Nucleus accumbens (tissue), 56 donors: ENCODE data around the gene GRIFIN.
"Not testable (repeated sequence)": the region's sequence is repeated elsewhere in the genome, so short reads cannot be mapped to it uniquely, and the experiment has no call there.

ENCODE experiments used
- DNase-seq, 56 donors: peaks; one replicate each; lab custom pipeline; 2025; lab: John Stamatoyannopoulos, UW

The GRIFIN gene

DNA sequence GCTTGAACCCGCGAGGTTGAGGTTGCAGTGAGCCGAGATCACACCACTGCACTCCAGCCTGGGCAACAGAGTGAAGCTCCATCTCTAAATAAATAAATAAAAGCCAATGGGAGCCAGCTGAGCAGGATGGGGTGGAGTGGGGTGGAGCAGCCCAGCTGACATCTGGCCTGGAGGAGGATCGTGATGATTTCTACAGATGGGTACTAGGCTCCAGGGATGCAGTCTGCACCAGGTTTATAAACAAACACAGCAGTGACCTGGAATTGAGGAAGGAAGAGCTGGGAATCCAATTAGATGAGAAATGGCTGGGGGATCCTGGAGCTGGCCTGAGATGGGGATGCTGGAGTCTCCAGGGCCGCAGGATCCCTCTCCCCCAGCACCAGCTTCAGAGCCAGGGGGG, 7.3 kb upstream of the GRIFIN start:
- no peak for DNase-seq

- no peak for DNase-seq
These were observed 6.7 kb upstream of the GRIFIN start for GRCh38 chr7:2482725-2483451.

- DNase-seq, result no peak
These were observed 5.0 kb upstream of the GRIFIN start for GRCh38 chr7:2481195-2481594.

DNA sequence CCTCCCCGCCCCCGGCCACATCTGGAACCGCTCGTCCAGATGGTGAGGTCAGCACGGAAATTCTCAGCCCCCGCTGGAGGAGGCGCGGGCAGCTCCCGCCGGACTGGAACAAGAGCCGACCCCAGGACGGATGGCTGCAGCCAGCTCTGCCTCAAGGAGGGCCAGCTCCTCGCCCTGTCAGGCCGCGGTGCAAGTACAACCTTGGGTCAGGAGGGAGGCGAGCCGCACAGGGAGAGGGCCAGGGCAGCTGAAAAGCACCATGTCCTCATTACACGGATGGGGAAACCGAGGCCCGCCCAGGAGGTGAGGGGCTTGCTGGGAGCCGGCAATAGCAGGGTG, 3.8 kb upstream of the GRIFIN start:
- DNase-seq, result no peak

DNA sequence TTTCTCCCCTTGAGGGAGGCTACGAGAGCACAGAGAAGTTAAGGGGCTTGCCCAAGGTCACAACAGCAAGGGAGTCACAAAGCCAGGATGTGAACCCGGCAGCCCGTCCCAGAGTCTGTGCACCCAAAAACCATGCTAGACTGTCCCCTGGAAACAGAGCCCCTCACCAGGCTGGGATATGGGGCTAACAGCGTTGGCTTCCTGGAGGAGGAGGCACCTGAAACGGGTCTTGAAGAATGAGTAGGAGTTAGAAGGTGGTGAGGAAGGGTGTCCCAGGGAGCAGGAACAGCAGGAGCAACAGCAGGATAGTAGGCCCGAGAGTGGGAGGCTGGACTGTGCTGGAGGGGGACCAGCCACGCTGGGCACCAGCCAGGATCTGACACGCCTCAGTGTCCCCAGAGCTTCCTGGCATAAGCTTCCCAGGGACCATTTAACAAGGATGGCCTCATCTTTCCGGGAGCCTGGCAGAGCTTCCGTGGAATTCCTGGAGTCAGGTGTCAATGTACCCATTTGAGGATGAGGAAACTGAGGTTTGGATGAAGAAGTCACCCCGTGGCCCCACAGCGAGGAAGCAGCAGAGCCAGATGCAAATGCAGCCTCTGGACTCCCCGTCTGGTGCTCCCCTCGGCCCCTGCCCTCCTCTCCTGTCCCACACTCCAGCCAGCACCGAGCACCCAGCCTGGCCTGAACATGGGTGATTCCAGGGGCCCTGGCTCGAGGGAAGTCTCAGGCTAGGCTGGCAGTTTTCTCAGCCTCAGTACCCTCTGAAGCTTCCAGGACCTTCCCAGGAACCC, 3.3 kb upstream of the GRIFIN start:
- no peak for DNase-seq

DNA sequence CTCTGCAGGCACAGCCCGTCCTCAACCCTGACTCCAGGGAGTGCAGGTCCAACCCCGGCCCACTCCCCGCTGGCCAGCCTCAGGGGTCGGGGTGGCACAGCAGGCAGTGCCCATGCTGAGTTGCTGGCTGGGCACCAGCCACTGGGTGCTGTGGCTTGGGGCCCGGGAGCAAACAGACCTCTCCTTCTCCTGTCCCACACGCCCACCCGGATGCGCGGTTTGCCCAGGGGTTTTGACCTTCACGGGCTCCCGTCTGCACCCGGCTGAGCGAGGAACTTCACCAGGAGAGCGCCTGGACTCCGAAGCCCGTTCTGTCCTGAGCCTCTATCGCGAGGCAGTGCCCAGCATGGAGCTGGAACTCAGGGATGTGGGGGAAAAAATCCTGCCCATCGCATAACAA, 2.6 kb upstream of the GRIFIN start:
- DNase-seq, result no peak

GRCh38 chr7:2478399-2478785, 2.2 kb upstream of the GRIFIN start:
- peak in 12 of 56 donors; percentile 8 to 46 (median 20) for DNase-seq

- DNase-seq, result peak in 27 of 56 donors; percentile 7 to 73 (median 30)
These were observed 1.5 kb upstream of the GRIFIN start for GRCh38 chr7:2477447-2478398.

GRCh38 chr7:2476776-2477446, 713 bp upstream of the GRIFIN start:
- DNase-seq, result no peak

GRCh38 chr7:2475678-2476015, 551 bp downstream of the GRIFIN start:
- DNase-seq, result no peak

GRCh38 chr7:2474813-2475677, 1.2 kb downstream of the GRIFIN start:
- DNase-seq, result no peak

DNA sequence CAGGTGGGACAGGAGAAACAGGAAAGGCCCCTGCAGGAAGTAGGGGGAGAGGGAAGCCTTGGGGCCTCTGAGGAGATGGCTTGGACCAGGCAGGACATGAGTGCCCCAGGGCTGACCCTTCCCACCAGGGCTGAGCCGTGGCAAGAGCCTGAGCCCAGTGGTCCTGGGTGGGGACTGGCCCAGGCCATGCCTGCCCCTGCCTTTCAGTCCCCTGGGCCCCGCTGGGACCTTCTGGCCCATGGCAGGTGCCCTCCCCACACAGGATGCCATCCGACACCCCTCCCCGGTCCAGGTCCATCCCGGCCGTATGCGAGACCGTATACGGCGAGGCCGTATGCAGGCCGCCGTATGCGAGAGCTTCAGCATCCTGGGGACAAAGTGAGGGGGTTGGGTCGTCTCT, 2.0 kb downstream of the GRIFIN start:
- no peak for DNase-seq

GRCh38 chr7:2473496-2474180, 2.6 kb downstream of the GRIFIN start:
- DNase-seq, result no peak

- DNase-seq, result no peak
These were observed 3.5 kb downstream of the GRIFIN start for GRCh38 chr7:2472739-2473138.

DNA sequence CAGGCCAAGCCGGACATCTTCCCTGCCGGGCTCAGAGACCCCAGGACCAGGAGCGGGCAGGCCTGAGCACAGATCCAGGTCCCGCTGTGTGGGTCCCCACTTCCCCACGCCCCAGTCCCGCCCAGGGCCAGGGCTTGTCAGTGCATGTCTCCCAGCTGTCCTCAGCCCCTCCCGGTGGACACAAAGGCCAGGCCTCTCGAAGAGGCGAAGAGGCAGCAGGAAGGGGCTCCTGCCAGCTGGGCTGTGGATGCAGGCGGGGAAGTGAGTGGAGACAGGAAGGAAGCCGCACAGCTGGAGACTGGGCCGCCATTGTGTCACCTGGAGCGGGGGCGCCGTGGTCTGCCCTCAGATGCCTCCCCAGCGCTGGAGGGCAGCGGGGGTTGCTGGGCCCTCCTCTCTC, 4.8 kb downstream of the GRIFIN start:
- no peak for DNase-seq

GRCh38 chr7:2471022-2471329, 5.2 kb downstream of the GRIFIN start:
- no peak for DNase-seq

DNA sequence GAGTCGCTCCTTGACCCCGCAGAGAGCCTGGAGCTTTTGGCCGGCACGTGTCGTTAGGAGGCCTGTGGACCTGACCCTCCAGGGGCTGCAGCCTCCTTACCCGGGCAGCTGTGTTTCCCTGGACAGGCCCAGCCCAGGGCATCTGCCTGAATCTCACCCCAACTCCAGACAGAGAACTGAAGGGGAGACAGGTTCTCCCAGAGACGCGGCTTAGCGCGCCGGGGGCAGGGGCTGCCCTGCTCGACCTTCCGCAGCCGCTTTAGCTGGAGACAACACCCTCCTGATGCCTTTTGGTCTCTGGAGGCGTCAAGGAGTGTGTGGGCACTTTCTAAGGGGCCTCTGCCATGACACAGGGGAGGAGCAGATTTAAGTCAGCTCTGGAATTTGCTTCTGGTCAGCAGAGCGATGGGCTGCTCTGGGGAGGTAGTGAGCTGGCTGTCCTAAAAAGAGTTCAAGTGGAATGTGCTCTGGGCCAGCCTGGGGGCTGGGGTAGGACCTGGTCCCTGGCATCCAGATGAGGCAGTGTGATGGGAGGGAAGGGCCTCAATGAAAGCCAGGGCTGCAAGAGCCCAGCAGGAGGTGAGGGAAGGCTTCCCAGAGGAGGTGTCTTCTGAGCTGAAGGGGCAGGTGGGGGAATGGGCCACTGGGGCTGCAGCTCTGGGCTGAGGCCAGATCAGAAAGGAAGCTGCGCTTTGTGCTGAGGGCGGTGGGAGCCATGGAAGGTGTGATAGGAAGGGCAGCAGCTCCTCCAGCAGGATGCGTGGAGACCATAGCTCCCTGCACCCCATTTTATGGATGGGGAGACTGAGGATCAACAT, 5.8 kb downstream of the GRIFIN start:
- no peak for DNase-seq

DNA sequence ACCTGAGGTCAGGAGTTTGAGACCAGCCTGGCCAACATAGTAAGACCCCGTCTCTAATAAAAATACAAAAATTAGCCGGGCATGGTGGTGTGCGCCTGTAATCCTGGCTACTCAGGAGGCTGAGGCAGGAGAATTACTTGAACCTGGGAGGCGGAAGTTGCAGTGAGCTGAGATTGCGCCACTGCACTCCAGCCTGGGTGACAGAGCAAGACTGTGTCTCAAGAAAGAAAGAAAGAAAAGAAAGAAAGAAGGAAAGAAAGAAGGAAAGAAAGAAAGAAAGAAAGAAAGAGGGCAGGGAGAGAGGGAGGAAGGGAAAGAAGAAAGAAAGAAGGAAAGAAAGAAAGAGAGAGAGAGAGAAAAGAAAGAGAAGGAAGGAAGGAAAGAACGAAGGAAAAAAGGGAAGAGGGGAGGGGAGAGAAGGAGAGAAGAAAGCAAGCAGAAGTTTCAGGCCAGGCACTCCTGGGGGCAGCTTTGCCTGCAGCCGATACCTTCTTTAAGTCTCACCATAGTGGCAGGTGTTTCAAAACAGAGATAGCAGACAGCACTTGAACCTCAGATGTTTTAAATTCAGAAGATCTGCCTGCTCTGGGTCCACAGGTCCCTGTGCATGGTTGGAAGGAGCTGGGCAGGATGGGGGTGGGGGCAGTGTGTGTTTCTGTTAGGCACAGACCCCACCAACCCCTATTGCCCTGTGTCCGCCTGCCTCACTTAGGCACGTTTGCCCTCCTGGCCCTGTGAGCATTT, 6.6 kb downstream of the GRIFIN start:
- not testable (repeated sequence) for DNase-seq
